Mucosa of stomach (tissue), 1 donor: ENCODE data around the gene FOXD1.
"Not testable (repeated sequence)": the region's sequence is repeated elsewhere in the genome, so short reads cannot be mapped to it uniquely, and the experiment has no call there.

ENCODE experiments used
- H3K27me3 ChIP-seq: one replicate; pipeline ENCODE4 v1.7.0; 2013; ENCODE audit warnings: mild to moderate bottlenecking, low read length; ENCODE audit not compliant: control insufficient read depth, insufficient read depth
- H3K36me3 ChIP-seq: one replicate; pipeline ENCODE4 v1.7.0; 2013; ENCODE audit warnings: low read length; ENCODE audit not compliant: control insufficient read depth, insufficient read depth
- H3K4me1 ChIP-seq: one replicate; pipeline ENCODE4 v1.7.0; 2013; ENCODE audit warnings: mild to moderate bottlenecking, low read length; ENCODE audit not compliant: control insufficient read depth, insufficient read depth
- H3K4me3 ChIP-seq: one replicate; pipeline ENCODE4 v1.7.0; 2013; ENCODE audit warnings: low read length
- H3K9ac ChIP-seq: one replicate; pipeline ENCODE4 v1.7.0; 2013; ENCODE audit warnings: mild to moderate bottlenecking, low read length, moderate library complexity
- H3K9me3 ChIP-seq: one replicate; pipeline ENCODE4 v1.7.0; 2013; ENCODE audit warnings: mild to moderate bottlenecking, low read length, moderate library complexity; ENCODE audit not compliant: control insufficient read depth
- donor health status: Pancreatic carcinoma.

FOXD1 gene

DNA sequence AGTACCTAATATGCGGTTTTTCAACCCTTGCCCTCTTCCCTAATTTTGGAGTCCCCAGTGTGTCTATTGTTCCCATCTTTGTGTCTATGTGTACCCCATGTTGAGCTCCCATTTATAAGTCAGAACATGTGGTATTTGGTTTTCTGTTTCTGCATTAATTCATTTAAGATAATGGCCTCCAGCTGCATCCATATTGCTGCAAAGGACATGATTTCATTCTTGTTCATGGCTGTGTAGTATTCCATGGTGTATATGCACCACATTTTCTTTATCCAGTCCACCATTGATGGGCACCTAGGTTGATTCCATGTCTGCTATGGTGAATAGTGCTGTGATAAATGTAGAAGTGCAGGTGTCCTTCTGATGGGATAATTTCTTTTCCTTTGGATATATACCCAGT, 7.9 kb upstream of the FOXD1 start:
- H3K9me3 ChIP-seq = not testable (repeated sequence)
- H3K27me3 ChIP-seq = peaks cover 29% of the 10 kb centered on the region

DNA sequence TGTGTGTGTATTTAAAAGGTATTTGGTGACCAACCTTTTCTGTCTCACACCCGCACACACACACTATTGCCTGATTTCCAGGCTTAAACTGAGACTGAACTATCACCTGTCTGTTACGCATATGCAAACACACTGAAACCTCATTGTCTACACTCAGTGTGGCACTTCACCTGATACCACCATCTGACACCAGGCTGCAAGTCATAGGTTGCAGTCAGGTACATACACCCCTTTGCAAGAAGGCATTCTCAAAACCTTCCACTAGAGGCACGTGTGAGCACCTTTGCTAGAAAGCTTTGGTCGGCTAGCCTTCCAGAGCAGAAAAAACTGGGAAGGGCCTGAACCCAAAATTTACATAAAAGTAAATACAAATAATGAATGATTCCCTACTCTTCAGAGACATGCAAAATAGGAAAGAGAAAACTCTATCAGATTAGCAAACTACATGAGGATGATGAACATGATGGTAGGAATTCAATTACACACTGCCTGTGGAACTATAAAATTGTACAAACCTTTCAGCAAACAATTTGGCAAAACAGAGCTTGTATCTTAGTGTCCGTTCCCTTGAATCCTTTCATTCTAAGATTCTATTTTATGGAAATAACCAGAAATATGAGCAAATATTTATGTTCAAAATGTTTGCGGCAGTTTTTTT, 5.9 kb upstream of the FOXD1 start:
- peaks cover 10% of the 10 kb centered on the region for H3K4me1 ChIP-seq
- peaks cover 46% of the 10 kb centered on the region for H3K27me3 ChIP-seq
- no peak overlapping the region for H3K4me3 ChIP-seq
- H3K9ac ChIP-seq = no peak overlapping the region
- no peaks in the 10 kb centered on the region for H3K9me3 ChIP-seq
- no peaks in the 10 kb centered on the region for H3K36me3 ChIP-seq

More for the DNA sequence above, 7.9 kb upstream of the FOXD1 start:
- not testable (repeated sequence) for H3K4me1 ChIP-seq, H3K4me3 ChIP-seq, H3K36me3 ChIP-seq, H3K9ac ChIP-seq

DNA sequence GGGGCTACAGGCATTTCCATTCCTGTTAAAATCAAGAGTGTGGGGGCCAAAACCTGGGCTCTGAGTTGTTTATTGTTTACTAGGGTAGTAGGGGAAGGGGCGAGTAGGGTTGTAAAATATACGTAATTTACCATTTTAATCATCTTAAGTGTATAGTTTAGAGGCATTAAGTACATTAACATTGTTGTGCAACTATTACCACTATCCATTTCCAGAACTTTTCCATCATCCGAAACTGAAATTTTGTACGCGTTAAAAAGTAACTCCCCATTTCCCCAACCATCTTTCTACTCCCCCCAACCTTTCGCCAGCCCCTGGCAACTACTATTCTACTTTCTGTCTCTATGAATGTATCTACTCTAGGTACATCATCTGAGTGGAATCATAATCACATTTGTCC, 3.6 kb upstream of the FOXD1 start:
- Histone ChIP-seq H3K4me1 (peaks cover 16% of the 10 kb centered on the region), H3K36me3 (no peaks in the 10 kb centered on the region), H3K4me3 (no peak overlapping the region), H3K27me3 (peaks cover 60% of the 10 kb centered on the region), H3K9me3 (no peaks in the 10 kb centered on the region), H3K9ac (no peak overlapping the region)

DNA sequence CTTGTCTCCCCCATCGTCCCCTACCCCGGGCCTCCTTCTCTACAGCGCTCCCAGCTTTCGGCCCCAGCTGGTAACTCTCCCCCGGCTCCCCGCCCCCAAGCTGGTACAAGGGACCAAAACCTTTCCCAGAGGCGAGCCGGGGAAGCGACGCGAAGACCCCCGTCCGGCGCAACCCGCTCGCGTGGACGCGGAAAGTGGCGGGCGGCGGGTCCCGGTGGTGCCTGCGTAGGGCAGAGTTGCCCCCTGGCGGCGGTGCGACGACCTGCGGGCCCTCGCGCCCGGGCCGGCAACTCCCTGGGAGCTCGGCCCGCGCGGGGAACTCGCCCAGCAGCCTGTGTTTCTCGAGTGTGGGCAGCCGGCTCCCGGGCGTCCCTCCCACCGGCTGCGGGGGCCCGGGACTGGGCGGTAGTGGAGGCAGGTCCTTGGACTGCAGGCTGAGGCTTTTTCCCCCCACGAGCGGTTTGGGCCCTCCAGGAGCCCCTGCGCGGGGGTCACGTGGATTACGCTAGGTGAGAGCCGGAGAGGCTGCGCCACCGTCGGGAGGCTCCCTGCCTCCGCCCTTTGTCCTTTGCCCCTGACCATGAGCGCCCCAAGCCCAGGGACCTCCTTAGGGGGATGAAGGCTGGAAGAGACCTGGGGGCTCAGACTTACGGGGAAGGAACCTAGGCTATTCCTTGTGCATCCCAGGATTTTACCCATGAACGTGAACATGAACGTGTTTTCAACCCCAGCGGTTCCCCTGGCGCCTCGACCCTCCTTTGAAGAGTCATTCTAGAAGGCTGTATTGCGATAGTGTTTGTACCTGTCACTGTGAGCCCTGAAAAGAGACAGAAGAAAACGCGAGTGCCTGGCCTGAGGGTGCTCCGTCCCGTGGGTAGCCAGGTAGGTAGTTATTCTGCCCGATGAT, 2.9 kb upstream of the FOXD1 start:
- peaks cover 20% of the 10 kb centered on the region for H3K4me1 ChIP-seq

DNA sequence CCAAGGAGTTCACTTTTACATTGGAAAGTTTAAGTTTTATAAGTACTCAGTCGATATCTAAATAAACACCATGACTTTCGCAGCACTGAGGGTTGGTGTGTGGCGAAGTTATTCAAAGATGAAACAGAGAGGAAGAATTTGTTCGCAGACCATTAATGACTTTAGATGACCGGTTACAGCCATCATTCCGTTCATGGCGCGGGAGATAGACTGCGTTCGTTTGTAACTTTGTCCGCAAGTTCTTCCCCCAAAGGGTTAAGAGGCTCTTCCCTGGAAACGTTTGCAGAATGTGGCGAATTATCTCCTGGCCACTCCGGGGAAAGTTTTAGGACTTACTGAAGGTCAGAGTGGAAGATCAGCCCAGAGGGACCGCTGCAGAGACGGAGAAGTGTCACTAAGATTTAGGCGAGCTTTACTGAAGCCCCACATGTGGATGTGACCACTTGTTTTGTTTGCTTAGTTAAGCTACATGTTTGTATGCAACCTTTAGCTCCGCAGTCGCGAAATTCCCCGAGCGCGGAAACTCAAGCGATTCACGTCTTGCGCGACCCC, 2.2 kb upstream of the FOXD1 start:
- Histone ChIP-seq H3K4me1 (peaks cover 20% of the 10 kb centered on the region), H3K9ac (no peak overlapping the region), H3K27me3 (peaks cover 72% of the 10 kb centered on the region), H3K36me3 (no peaks in the 10 kb centered on the region), H3K4me3 (no peak overlapping the region), H3K9me3 (no peaks in the 10 kb centered on the region)

More for the DNA sequence above, 2.9 kb upstream of the FOXD1 start:
- H3K36me3 ChIP-seq = no peaks in the 10 kb centered on the region
- H3K27me3 ChIP-seq = peaks cover 65% of the 10 kb centered on the region
- H3K9ac ChIP-seq = no peak overlapping the region
- H3K9me3 ChIP-seq = no peaks in the 10 kb centered on the region
- H3K4me3 ChIP-seq = no peak overlapping the region

DNA sequence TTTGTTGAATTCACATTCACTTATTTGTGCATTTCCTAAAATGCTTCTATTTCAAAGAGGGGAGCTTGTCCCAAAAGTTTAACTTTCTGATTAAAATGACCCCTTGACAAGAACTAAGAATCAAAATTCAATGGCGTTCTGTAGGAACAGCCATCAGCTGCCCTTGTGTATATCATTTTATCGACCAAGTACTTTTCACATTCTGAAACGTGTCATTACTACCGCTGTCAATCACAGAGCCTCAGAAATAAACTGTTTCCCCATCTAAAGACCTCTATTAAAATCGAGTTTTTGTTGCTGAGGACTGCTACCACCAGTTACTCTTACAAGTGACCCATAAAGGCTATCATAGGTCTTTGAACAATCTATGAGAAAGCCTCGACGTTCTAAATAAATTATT, 1.6 kb upstream of the FOXD1 start:
- no peak overlapping the region for H3K4me3 ChIP-seq
- no peaks in the 10 kb centered on the region for H3K36me3 ChIP-seq
- H3K9ac ChIP-seq = no peak overlapping the region
- peaks cover 79% of the 10 kb centered on the region for H3K27me3 ChIP-seq
- no peaks in the 10 kb centered on the region for H3K9me3 ChIP-seq
- H3K4me1 ChIP-seq = peaks cover 20% of the 10 kb centered on the region

DNA sequence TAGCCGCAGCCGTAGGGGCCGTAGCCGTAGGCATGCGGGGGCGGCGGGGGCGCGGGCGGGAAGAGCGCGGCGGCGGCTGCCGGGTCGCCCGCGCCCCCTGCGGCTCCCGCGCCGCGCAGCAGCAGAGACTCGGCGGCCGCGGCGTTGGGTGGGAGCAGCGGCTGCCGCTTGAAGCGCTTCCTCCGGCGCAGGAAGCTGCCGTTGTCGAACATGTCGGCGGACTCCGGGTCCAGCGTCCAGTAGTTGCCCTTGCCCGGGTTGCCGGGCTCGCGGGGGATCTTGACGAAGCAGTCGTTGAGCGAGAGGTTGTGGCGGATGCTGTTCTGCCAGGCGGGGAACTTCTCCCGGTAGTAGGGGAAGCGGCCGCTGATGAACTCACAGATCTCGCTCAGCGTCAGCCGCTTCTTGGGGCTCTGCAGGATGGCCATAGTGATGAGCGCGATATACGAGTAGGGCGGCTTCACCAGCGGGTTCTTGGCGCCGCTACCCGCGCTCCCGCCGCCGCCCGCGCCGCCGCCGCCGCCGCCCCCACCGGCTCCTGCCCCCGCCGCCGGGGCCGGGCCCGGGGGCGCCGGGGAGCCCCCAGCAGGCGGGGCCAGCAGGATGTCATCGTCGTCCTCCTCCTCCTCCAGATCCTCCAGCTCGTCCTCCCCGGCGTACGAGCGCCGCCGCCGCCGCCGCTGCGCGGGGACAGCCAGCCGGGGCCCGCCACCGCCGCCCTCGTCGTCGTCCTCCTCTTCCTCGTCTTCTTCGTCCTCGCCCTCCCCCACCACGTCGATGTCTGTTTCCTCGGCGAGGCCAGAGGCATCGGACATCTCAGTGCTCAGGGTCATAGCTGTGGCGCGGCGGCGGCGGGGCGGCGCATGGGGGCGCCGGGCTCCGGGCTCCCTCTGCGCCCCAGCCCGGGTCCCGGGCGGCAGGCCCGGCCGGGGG, 781 bp downstream of the FOXD1 start:
- Histone ChIP-seq H3K27me3 (peaks cover 89% of the 10 kb centered on the region), H3K36me3 (no peaks in the 10 kb centered on the region), H3K4me3 (no peak overlapping the region), H3K9ac (no peak overlapping the region), H3K9me3 (no peaks in the 10 kb centered on the region), H3K4me1 (peaks cover 20% of the 10 kb centered on the region)

DNA sequence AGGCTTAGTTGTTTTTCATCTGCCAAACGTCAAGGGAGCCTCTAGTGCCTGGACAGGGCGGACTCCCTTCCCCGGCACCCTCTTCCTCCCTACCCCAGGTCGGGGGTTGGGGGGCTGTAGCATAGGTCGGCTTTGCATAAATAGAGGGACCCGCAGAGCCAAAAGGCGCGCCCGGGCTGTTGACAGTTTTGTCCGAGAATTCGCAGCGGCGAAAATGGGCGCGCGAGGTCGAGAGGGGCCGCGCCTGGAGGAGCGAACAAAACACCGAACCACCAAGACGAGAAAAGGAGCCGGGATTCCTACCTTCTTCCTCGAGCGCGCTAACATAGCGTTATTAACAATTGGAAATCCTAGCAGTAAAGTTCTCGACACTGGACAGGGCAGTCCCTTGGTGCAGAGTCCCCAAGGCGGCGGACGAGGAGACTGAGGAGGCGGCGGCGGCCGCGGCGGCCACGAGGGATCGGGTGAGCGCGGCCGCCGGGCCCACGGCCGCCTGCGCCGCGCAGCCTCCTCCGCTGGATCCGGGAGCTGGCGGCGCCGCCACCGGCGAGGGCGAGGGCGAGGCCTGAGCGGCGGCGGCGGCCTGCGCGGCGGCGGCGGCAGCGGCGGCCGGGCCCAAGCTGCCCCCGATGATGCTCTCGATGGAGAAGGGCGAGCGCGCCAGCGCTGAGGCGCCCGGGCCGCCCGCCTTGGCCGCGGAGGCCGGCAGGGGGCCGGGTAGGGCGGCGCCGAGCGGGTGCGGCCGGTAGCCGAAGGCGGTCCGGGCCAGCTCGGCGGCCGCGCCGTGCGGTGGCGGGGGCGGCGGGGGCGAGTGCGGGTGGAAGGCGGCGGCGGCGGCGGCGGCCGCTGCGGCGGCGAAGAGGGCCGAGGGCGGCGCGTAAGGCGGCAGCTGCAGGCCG, 1.7 kb downstream of the FOXD1 start:
- H3K9me3 ChIP-seq = no peaks in the 10 kb centered on the region
- peaks cover 20% of the 10 kb centered on the region for H3K4me1 ChIP-seq
- no peak overlapping the region for H3K4me3 ChIP-seq
- H3K9ac ChIP-seq = no peak overlapping the region
- H3K36me3 ChIP-seq = no peaks in the 10 kb centered on the region
- peaks cover 89% of the 10 kb centered on the region for H3K27me3 ChIP-seq

DNA sequence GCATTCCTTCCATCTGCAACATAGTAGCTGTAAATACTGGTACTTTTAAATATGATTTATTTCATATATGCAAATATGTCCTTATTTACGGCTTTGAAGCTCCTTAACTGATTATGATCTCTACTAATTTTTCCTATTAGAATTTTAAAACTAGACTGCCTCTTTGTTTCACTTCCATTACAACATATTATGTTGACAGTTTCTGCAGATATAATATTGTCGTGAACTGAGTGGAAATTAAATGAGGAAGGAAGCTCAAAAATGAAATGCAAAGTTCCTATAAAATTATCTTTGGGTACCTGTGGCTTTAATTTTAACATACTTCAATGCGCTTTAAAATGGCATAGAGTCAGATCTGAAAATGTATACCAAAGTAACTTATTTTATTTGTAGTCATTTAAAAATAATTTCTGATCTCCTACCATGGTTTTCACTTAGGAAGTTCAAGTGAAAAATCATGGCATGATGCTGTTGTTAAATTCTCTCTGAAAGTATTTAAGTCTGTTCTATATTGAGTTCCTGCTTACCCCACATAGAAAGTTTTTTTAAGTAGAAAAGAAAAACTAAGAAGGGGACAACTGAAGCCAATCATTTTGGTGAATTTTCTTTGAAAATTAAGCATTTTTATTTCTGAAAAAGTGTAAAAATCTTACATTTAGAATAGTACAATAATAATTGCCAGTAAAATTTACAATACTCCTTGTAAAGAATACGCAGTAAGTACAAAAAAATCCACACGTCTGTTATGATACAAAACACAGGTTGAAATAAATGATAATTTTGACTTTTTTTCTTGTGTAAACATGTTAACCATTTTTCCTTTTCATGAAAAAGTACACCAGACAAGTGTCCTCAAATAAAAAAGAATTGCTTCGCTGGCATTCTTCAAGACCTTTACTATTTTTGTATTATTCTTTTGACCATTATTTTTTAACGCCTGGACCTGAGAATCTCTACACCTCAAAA, 2.6 kb downstream of the FOXD1 start:
- H3K9me3 ChIP-seq = no peaks in the 10 kb centered on the region
- H3K4me3 ChIP-seq = no peak overlapping the region
- H3K36me3 ChIP-seq = no peaks in the 10 kb centered on the region
- H3K27me3 ChIP-seq = peaks cover 88% of the 10 kb centered on the region
- no peak overlapping the region for H3K9ac ChIP-seq
- H3K4me1 ChIP-seq = peaks cover 11% of the 10 kb centered on the region
